Esophagus squamous epithelium (tissue), 5 donors: ENCODE data around the gene TSPAN9. TPM values are rescaled to one million over a fixed set of nuclear protein-coding genes. Genes with fewer than 3 reads are reported as not detected.

Source experiments
- DNase-seq: peaks from one replicate; lab custom pipeline; 2025; lab: John Stamatoyannopoulos, UW
- H3K27ac ChIP-seq, 4 donors: fragments of 200-600 bp; sonication (generic); one replicate each; pipeline ENCODE4 v1.5.1; 2016 to 2019; ENCODE audit warnings: mild to moderate bottlenecking in 1 of 4
- H3K27me3 ChIP-seq, 4 donors: fragments of 200-600 bp; sonication (generic); 1 replicate in 3 of 4; 2 replicates in 1 of 4; pipeline versions ENCODE4 v1.5.1 to v1.6.0; 2017 to 2021; ENCODE audit warnings: antibody characterized with exemption in 1 of 4
- H3K36me3 ChIP-seq, 3 donors: fragments of 200-600 bp; sonication (generic); one replicate each; pipeline ENCODE4 v1.5.1; 2016 to 2019
- H3K4me1 ChIP-seq, 3 donors: fragments of 200-600 bp; sonication (generic); one replicate each; pipeline ENCODE4 v1.5.1; 2017 to 2019
- H3K4me3 ChIP-seq, 4 donors: fragments of 200-600 bp; sonication (generic); 1 replicate in 3 of 4; 2 replicates in 1 of 4; pipeline ENCODE4 v1.5.1; 2016 to 2019; ENCODE audit warnings: mild to moderate bottlenecking in 2 of 4, moderate library complexity in 1 of 4
- H3K9me3 ChIP-seq, 3 donors: fragments of 200-600 bp; sonication (generic); one replicate each; pipeline ENCODE4 v1.5.1; 2016 to 2019
- CTCF ChIP-seq, 6 experiments: fragments of 450-650 bp in 4 of 6; fragments of 200-600 bp in 2 of 6; sonication (generic) in 2 of 6; IDR thresholded peaks; one replicate each; pipeline ENCODE4 v1.5.1; 2016 to 2019; ENCODE audit warnings: antibody characterized with exemption in 6 of 6, mild to moderate bottlenecking in 4 of 6, moderate library complexity in 4 of 6
- POLR2A ChIP-seq, 4 donors: fragments of 450-650 bp; IDR thresholded peaks; one replicate each; pipeline ENCODE4 v1.6.1; 2017; ENCODE audit warnings: antibody characterized with exemption in 4 of 4, mild to moderate bottlenecking in 4 of 4, moderate library complexity in 3 of 4
- WGBS, 2 donors: methylation state at CpG; one replicate each; pipeline ENCODE4 v1.1.5; 2018; 5-methylcytosine and 5-hydroxymethylcytosine counted together
- intact Hi-C: fragments of 100-400 bp; cut with DNase I; formaldehyde crosslinking; loops from one replicate; pipeline ENCODE4 v1.15.0; 2022
- total RNA-seq, 4 donors: library from RNA; depleted of rRNA; stranded (reverse); fragments of >200 nt; gene quantifications; one replicate each; pipeline ENCODE4 v1.1.0, GENCODE V29; 2016
- donor health status: DM: yes; HTN: yes; CAD: no.

The TSPAN9 gene
- total RNA-seq, 4 donors from 2014 or later, result 10.6 to 23.7 (median 17.6) TPM

GRCh38 chr12:3168223-3169221 is 91.3 kb downstream of the TSPAN9 start:
- no peak for DNase-seq
- TF ChIP-seq POLR2A (IDR thresholded peaks at IDR 0.05) (no peak), CTCF (IDR thresholded peaks at IDR 0.05) (no peak)
- Histone ChIP-seq H3K27me3 (no peaks in the 10 kb centered on the region), H3K4me3 (no peak overlapping the region), H3K36me3 (no peaks in the 10 kb centered on the region), H3K4me1 (peaks cover 0 to 41% (median 3%) of the 10 kb centered on the region in 3 donors), H3K27ac (peak overlapping the region in 2 of 4 donors; percentile 48 to 60), H3K9me3 (no peaks in the 10 kb centered on the region)
- WGBS, 2 donors, result 47 to 61% methylated on average over 21 to 22 of the region's 22 CpGs
- intact Hi-C loops, result no loop called here

- intact Hi-C loops, result no loop called here
- Histone ChIP-seq H3K4me1 (peaks cover 0 to 31% (median 3%) of the 10 kb centered on the region in 3 donors), H3K4me3 (no peak overlapping the region), H3K9me3 (no peaks in the 10 kb centered on the region), H3K36me3 (no peaks in the 10 kb centered on the region), H3K27ac (no peak overlapping the region), H3K27me3 (no peaks in the 10 kb centered on the region)
- 58 to 62% methylated on average over 20 of the region's 20 CpGs for WGBS, 2 donors
- DNase-seq, result no peak
- no peak for TF ChIP-seq POLR2A (IDR thresholded peaks at IDR 0.05)
- TF ChIP-seq CTCF (IDR thresholded peaks at IDR 0.05), result no peak
These were observed 93.4 kb downstream of the TSPAN9 start for GRCh38 chr12:3170423-3171194.

DNA sequence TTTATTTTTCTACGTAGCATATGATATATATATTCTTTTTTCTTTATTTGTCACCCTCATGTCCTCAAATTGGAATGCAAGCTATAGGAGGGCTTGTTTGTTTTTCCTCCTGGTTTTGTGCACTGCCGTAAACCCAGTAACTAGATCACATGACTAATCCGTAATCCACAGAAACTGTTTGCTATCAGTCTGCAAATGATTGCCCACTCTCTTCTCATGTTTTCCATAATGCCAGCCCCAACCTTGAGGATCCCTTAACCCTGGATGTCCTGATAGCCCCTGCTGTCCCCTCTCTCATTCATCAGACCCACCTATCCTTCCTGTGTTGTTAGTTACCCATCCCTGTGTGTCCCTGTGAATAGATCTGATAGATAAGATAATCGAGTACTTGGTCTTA is 94.0 kb downstream of the TSPAN9 start:
- Histone ChIP-seq H3K27ac (no peak overlapping the region), H3K9me3 (no peaks in the 10 kb centered on the region), H3K4me3 (no peak overlapping the region), H3K27me3 (no peaks in the 10 kb centered on the region), H3K36me3 (no peaks in the 10 kb centered on the region), H3K4me1 (peaks cover 0 to 31% (median 3%) of the 10 kb centered on the region in 3 donors)
- intact Hi-C loops, result no loop called here
- WGBS, 2 donors, result 57 to 68% methylated on average over 4 of the region's 4 CpGs
- TF ChIP-seq CTCF (IDR thresholded peaks at IDR 0.05) (no peak), POLR2A (IDR thresholded peaks at IDR 0.05) (no peak)
- no peak for DNase-seq

- H3K27ac ChIP-seq, result no peak overlapping the region
- TF ChIP-seq POLR2A (IDR thresholded peaks at IDR 0.05) (no peak), CTCF (IDR thresholded peaks at IDR 0.05) (no peak)
- H3K27me3 ChIP-seq, result no peaks in the 10 kb centered on the region
- 92% methylated on average over 12 to 31 of the region's 42 CpGs for WGBS, 2 donors
- intact Hi-C loops, result no loop called here
- no peaks in the 10 kb centered on the region for H3K36me3 ChIP-seq
- H3K4me3 ChIP-seq, result no peak overlapping the region
- no peak for DNase-seq
- no peaks in the 10 kb centered on the region for H3K9me3 ChIP-seq
- H3K4me1 ChIP-seq, result peaks cover 0 to 31% (median 3%) of the 10 kb centered on the region in 3 donors
These were observed 95.2 kb downstream of the TSPAN9 start for GRCh38 chr12:3172124-3173007.
